Spleen (tissue), 11 donors: ENCODE data around the gene RPL39. TPM values are rescaled to one million over a fixed set of nuclear protein-coding genes. Genes with fewer than 3 reads are reported as not detected.
A peak's percentile ranks its signal among the peaks of the same experiment; 100 is the strongest.

Source experiments
- DNase-seq: peaks from one replicate; pipeline ENCODE4 v3.0.0-alpha.2; 2020
- H3K27ac ChIP-seq, 8 donors: fragments of 200-600 bp; sonication (generic) in 7 of 8; 1 replicate in 4 of 8; 2 replicates in 4 of 8; pipeline versions ENCODE4 v1.5.0 to v1.8.0; 2016 to 2021; ENCODE audit warnings: inconsistent platforms in 4 of 8, mild to moderate bottlenecking in 4 of 8, moderate library complexity in 1 of 8
- H3K27me3 ChIP-seq, 7 donors: fragments of 200-600 bp; sonication (generic) in 6 of 7; replicated peaks in 1 of 7; 1 replicate in 4 of 7; 2 replicates in 3 of 7; pipeline versions ENCODE4 v1.5.0 to v1.8.0; 2016 to 2021; ENCODE audit warnings: inconsistent platforms in 3 of 7, mild to moderate bottlenecking in 1 of 7
- H3K36me3 ChIP-seq, 6 donors: fragments of 200-600 bp; sonication (generic) in 5 of 6; 1 replicate in 4 of 6; 2 replicates in 2 of 6; pipeline versions ENCODE4 v1.5.0 to v1.8.0; 2016 to 2021; ENCODE audit warnings: inconsistent platforms in 2 of 6
- H3K4me1 ChIP-seq, 6 donors: fragments of 200-600 bp; sonication (generic) in 5 of 6; 1 replicate in 3 of 6; 2 replicates in 3 of 6; pipeline versions ENCODE4 v1.5.0 to v1.8.0; 2016 to 2021; ENCODE audit warnings: inconsistent platforms in 3 of 6
- H3K4me3 ChIP-seq, 8 donors: fragments of 200-600 bp; sonication (generic) in 7 of 8; 1 replicate in 4 of 8; 2 replicates in 4 of 8; pipeline versions ENCODE4 v1.5.0 to v1.8.0; 2016 to 2021; ENCODE audit warnings: inconsistent platforms in 4 of 8, mild to moderate bottlenecking in 4 of 8, moderate library complexity in 2 of 8
- H3K9me3 ChIP-seq, 8 donors: fragments of 200-600 bp; sonication (generic) in 7 of 8; 1 replicate in 4 of 8; 2 replicates in 4 of 8; pipeline versions ENCODE4 v1.5.0 to v1.8.0; 2016 to 2021; ENCODE audit warnings: inconsistent platforms in 4 of 8
- CTCF ChIP-seq, 11 experiments: fragments of 200-600 bp in 7 of 11; fragments of 450-650 bp in 4 of 11; sonication (generic) in 4 of 11; IDR thresholded peaks in 8 of 11; conservative IDR thresholded peaks in 3 of 11; 1 replicate in 7 of 11; 2 replicates in 4 of 11; pipeline versions ENCODE4 v1.4.0 to v1.8.0; 2016 to 2021; ENCODE audit warnings: antibody characterized with exemption in 11 of 11, inconsistent platforms in 4 of 11, mild to moderate bottlenecking in 1 of 11
- POLR2A ChIP-seq, 3 donors: fragments of 450-650 bp; IDR thresholded peaks; one replicate each; pipeline ENCODE4 v1.5.1; 2017; ENCODE audit warnings: antibody characterized with exemption in 3 of 3, mild to moderate bottlenecking in 1 of 3
- POLR2AphosphoS5 ChIP-seq, 3 donors: sonication (generic); formaldehyde crosslinking; IDR thresholded peaks; one replicate each; pipeline ENCODE4 v1.5.1; 2017; ENCODE audit warnings: antibody characterized with exemption in 3 of 3
- WGBS, 5 donors: extraction: QIAGEN DNeasy Blood & Tissue Kit in 3 of 5; methylation state at CpG; one replicate each; pipeline versions ENCODE4 v1.1.5 to v1.1.7; 2013 to 2018; 5-methylcytosine and 5-hydroxymethylcytosine counted together
- intact Hi-C: fragments of 100-400 bp; cut with DNase I; formaldehyde crosslinking; loops from one replicate; pipeline ENCODE4 v1.15.0; 2023; ENCODE audit warnings: low total_unique reads
- polyA plus RNA-seq, 3 donors: library from polyadenylated mRNA; stranded (reverse); fragments of 200-250 nt; gene quantifications; one replicate each; pipeline ENCODE4 v1.2.1, GENCODE V29; 2013
- small RNA-seq, 4 donors: library from RNA; depleted of rRNA; stranded (forward); fragments of <200 nt; gene quantifications; one replicate each; pipeline ENCODE3, GENCODE V24; 2016
- total RNA-seq, 7 donors: library from RNA; depleted of rRNA in 3 of 7; stranded (reverse); fragments of >200 nt in 3 of 7; fragmentation: NEBNext Ultra II Directional in 4 of 7; extraction: Animal tissue kit (Norgen Biotek cat#: 25700) in 4 of 7; gene quantifications; one replicate each; pipeline versions ENCODE4 v1.1.0 to v1.2.1, GENCODE V29; 2016 to 2021
- donor health status: healthy with polysubstance abuse.
- donor health status: DM: no; HTN: no; CAD: no; lungs with moderate emphysema.
- donor health status: DM: no; HTN: no; CAD: no.
- donor health status: Bipolar disorder and iron deficiency.
- donor health status: healthy.
- donor health status: DM: no; HTN: no; CAD: no.
- donor health status: DM: yes; HTN: yes; CAD: no.

Gene RPL39
- total and polyA plus RNA-seq, 10 donors, result 1,435 to 18,857 (median 2,059) TPM

- DNase-seq, result peak; percentile 3
- Histone ChIP-seq H3K27ac (no peak overlapping the region), H3K4me3 (no peak overlapping the region), H3K9me3 (no peaks in the 10 kb centered on the region), H3K27me3 (no peaks in the 10 kb centered on the region), H3K4me1 (no peaks in the 10 kb centered on the region), H3K36me3 (no peaks in the 10 kb centered on the region)
- intact Hi-C loops, result no loop called here
- TF ChIP-seq POLR2AphosphoS5 (IDR thresholded peaks at IDR 0.05) (no peak), CTCF (IDR thresholded peaks at IDR 0.05 in 8 of 11, conservative IDR thresholded peaks at IDR 0.05 in 3 of 11) (no peak), POLR2A (IDR thresholded peaks at IDR 0.05) (no peak)
- 72 to 91% (median 74%) methylated on average over 4 of the region's 4 CpGs for WGBS, 5 donors
These were observed 46.1 kb downstream of the RPL39 start for GRCh38 chrX:119745283-119745848.

GRCh38 chrX:119738742-119739141 lies 52.7 kb downstream of the RPL39 start:
- Histone ChIP-seq H3K27ac (no peak overlapping the region), H3K36me3 (no peaks in the 10 kb centered on the region), H3K4me3 (no peak overlapping the region), H3K9me3 (no peaks in the 10 kb centered on the region), H3K4me1 (peaks cover 0 to 5% (median 0%) of the 10 kb centered on the region in 6 donors), H3K27me3 (no peaks in the 10 kb centered on the region)
- intact Hi-C loops, result no loop called here
- 51 to 68% (median 60%) methylated on average over 3 to 5 of the region's 5 CpGs for WGBS, 5 donors
- DNase-seq, result peak; percentile 24
- no peak for TF ChIP-seq CTCF (IDR thresholded peaks at IDR 0.05 in 8 of 11, conservative IDR thresholded peaks at IDR 0.05 in 3 of 11)
- TF ChIP-seq POLR2AphosphoS5 (IDR thresholded peaks at IDR 0.05), result no peak
- no peak for TF ChIP-seq POLR2A (IDR thresholded peaks at IDR 0.05)

Small RNAs within 50 kb of the gene (small RNA-seq; reads per million reads assigned to genes)
- 0 reads per million in 4 donors for gene SNORA69

Other genes with a start within 250 kb of the RPL39 start
- gene STEEP1, start 226.2 kb downstream of the RPL39 start, total RNA-seq, result 10 to 100 TPM; 20.4 to 31.6 (median 24.6) TPM
- gene STEEP1, start 226.2 kb downstream of the RPL39 start, polyA plus RNA-seq, result 10 to 100 TPM; 11.0 to 19.5 (median 13.2) TPM
- gene UBE2A, start 217.1 kb downstream of the RPL39 start, total RNA-seq, result 10 to 100 TPM; 40.8 to 53.4 (median 42.6) TPM
- gene UBE2A, start 217.1 kb downstream of the RPL39 start, polyA plus RNA-seq, result 10 to 100 TPM; 38.5 to 50.5 (median 48.7) TPM
- gene NKRF, start 185.2 kb downstream of the RPL39 start, total RNA-seq, result 10 to 100 TPM in 5 of 7 donors, 1 to 10 TPM in 2; 8.2 to 13.8 (median 12.5) TPM
- gene NKRF, start 185.2 kb downstream of the RPL39 start, polyA plus RNA-seq, result 10 to 100 TPM in 1 of 3 donors, 1 to 10 TPM in 2; 6.9 to 10.9 (median 9.4) TPM
- gene SEPTIN6, start 98.5 kb downstream of the RPL39 start, total RNA-seq, result 100 to 1,000 TPM in 3 of 7 donors, 10 to 100 TPM in 4; 94.7 to 139 (median 99.8) TPM
- 10 to 100 TPM; 45.1 to 58.2 (median 50.8) TPM for gene SEPTIN6, start 98.5 kb downstream of the RPL39 start, polyA plus RNA-seq
- gene SOWAHD, start 33.0 kb downstream of the RPL39 start, total RNA-seq, result 1 to 10 TPM; 5.0 to 9.5 (median 8.1) TPM
- 10 to 100 TPM; 19.2 to 26.2 (median 19.9) TPM for gene SOWAHD, start 33.0 kb downstream of the RPL39 start, polyA plus RNA-seq
- gene UPF3B, start 61.3 kb upstream of the RPL39 start, total RNA-seq, result 10 to 100 TPM in 2 of 7 donors, 1 to 10 TPM in 5; 5.4 to 11.1 (median 9.0) TPM
- gene UPF3B, start 61.3 kb upstream of the RPL39 start, polyA plus RNA-seq, result 10 to 100 TPM; 10.0 to 11.4 (median 11.0) TPM
- 10 to 100 TPM; 15.2 to 27.5 (median 19.4) TPM for gene RNF113A, start 80.1 kb upstream of the RPL39 start, total RNA-seq
- 10 to 100 TPM; 30.8 to 41.9 (median 38.0) TPM for gene RNF113A, start 80.1 kb upstream of the RPL39 start, polyA plus RNA-seq
- gene NDUFA1, start 80.2 kb upstream of the RPL39 start, total RNA-seq, result 10 to 100 TPM; 35.3 to 82.1 (median 72.5) TPM
- gene NDUFA1, start 80.2 kb upstream of the RPL39 start, polyA plus RNA-seq, result 100 to 1,000 TPM; 108 to 142 (median 125) TPM
- not detected for gene AKAP14, start 104.3 kb upstream of the RPL39 start, total RNA-seq
- not detected for gene AKAP14, start 104.3 kb upstream of the RPL39 start, polyA plus RNA-seq
- gene NKAP, start 152.1 kb upstream of the RPL39 start, total RNA-seq, result 10 to 100 TPM in 2 of 7 donors, 1 to 10 TPM in 5; 7.6 to 10.8 (median 9.2) TPM
- 1 to 10 TPM; 6.6 to 7.2 (median 6.7) TPM for gene NKAP, start 152.1 kb upstream of the RPL39 start, polyA plus RNA-seq